HUES6 (cell line): ENCODE measurements around the gene SPSB3.

Experiments used
- H3K27ac ChIP-seq: 2 replicates; pipeline ENCODE4 v1.7.0; 2013; ENCODE audit warnings: low read depth, mild to moderate bottlenecking, low read length, inconsistent platforms
- H3K27me3 ChIP-seq: 2 replicates; pipeline ENCODE4 v1.6.1; 2013; ENCODE audit warnings: low read length; ENCODE audit not compliant: control insufficient read depth, insufficient read depth
- H3K36me3 ChIP-seq: 2 replicates; pipeline ENCODE4 v1.6.1; 2013; ENCODE audit warnings: low read length; ENCODE audit not compliant: control insufficient read depth, insufficient read depth
- H3K4me1 ChIP-seq: 2 replicates; pipeline ENCODE4 v1.6.1; 2013; ENCODE audit warnings: low read length; ENCODE audit not compliant: control insufficient read depth, insufficient read depth
- H3K4me3 ChIP-seq: 2 replicates; pipeline ENCODE4 v1.5.1; 2013; ENCODE audit warnings: low read depth, low read length
- H3K9ac ChIP-seq: one replicate; pipeline ENCODE4 v1.6.1; 2013; ENCODE audit warnings: mild to moderate bottlenecking, low read length
- H3K9me3 ChIP-seq: 2 replicates; pipeline ENCODE4 v1.6.1; 2013; ENCODE audit warnings: low read depth, low read length; ENCODE audit not compliant: control insufficient read depth, insufficient read depth

SPSB3 gene

GRCh38 chr16:1782408-1783264 lies at the start of gene SPSB3, which contains the start of gene NUBP2:
SPSB3 (minus strand) TSS chr16:1782571; CDS start chr16:1781483, 1,088 bp downstream.
NUBP2 (plus strand) TSS chr16:1782960; CDS start chr16:1783021, 61 bp downstream.
- peak within 1 kb of the TSS; percentile 91 for H3K4me3 ChIP-seq
- peaks cover 5% of the 10 kb centered on the region; the same call in 1 of the 2 replicates for H3K4me1 ChIP-seq
- H3K27ac ChIP-seq: peak within 1 kb of the TSS; percentile 55; the same call in 1 of the 2 replicates
- H3K27me3 ChIP-seq: no peaks in the 10 kb centered on the region
- peaks cover 40% of the 10 kb centered on the region for H3K36me3 ChIP-seq
- H3K9ac ChIP-seq: peak within 1 kb of the TSS; percentile 88
- no peaks in the 10 kb centered on the region for H3K9me3 ChIP-seq

- Histone ChIP-seq H3K9ac (no peak overlapping the region), H3K27me3 (no peaks in the 10 kb centered on the region; the same call in 1 of the 2 replicates), H3K36me3 (peaks cover 4% of the 10 kb centered on the region; the same call in 1 of the 2 replicates)
Measured at GRCh38 chr16:1831186-1832075, 49.1 kb upstream of the SPSB3 start.

GRCh38 chr16:1830213-1830612 lies 47.8 kb upstream of the SPSB3 start:
- peaks cover 4% of the 10 kb centered on the region; the same call in 1 of the 2 replicates for H3K4me1 ChIP-seq
- peaks cover 4% of the 10 kb centered on the region; the same call in 1 of the 2 replicates for H3K36me3 ChIP-seq
- no peak overlapping the region for H3K9ac ChIP-seq
- no peak overlapping the region for H3K27ac ChIP-seq
- H3K27me3 ChIP-seq: no peaks in the 10 kb centered on the region
- H3K4me3 ChIP-seq: no peak overlapping the region
- H3K9me3 ChIP-seq: no peaks in the 10 kb centered on the region

More at GRCh38 chr16:1831186-1832075, 49.1 kb upstream of the SPSB3 start:
- H3K27ac ChIP-seq: no peak overlapping the region
- H3K9me3 ChIP-seq: no peaks in the 10 kb centered on the region
- no peaks in the 10 kb centered on the region for H3K4me1 ChIP-seq
- no peak overlapping the region for H3K4me3 ChIP-seq

GRCh38 chr16:1828645-1829410 lies 46.5 kb upstream of the SPSB3 start:
- peaks cover 4% of the 10 kb centered on the region; the same call in 1 of the 2 replicates for H3K36me3 ChIP-seq
- peak overlapping the region; percentile 89; the same call in 1 of the 2 replicates for H3K4me3 ChIP-seq
- peaks cover 4% of the 10 kb centered on the region; the same call in 1 of the 2 replicates for H3K4me1 ChIP-seq
- H3K27me3 ChIP-seq: no peaks in the 10 kb centered on the region
- no peaks in the 10 kb centered on the region for H3K9me3 ChIP-seq
- no peak overlapping the region for H3K9ac ChIP-seq
- no peak overlapping the region for H3K27ac ChIP-seq

- Histone ChIP-seq H3K9me3 (no peaks in the 10 kb centered on the region), H3K36me3 (peaks cover 8% of the 10 kb centered on the region; the same call in 1 of the 2 replicates), H3K4me1 (peaks cover 4% of the 10 kb centered on the region; the same call in 1 of the 2 replicates), H3K27me3 (no peaks in the 10 kb centered on the region), H3K4me3 (peak within 1 kb of the TSS; percentile 89), H3K27ac (no peak within 1 kb of the TSS; the same call in 1 of the 2 replicates), H3K9ac (peak within 1 kb of the TSS; percentile 82)
Measured at GRCh38 chr16:1826691-1827573, 44.6 kb upstream of the SPSB3 start, which contains the start of the genes FAHD1 and HAGH. FAHD1 (plus strand) TSS chr16:1827206; CDS start chr16:1827239, 33 bp downstream. HAGH (minus strand) TSS chr16:1826825; CDS start chr16:1826787, 38 bp downstream.

- Histone ChIP-seq H3K27me3 (no peaks in the 10 kb centered on the region), H3K9me3 (no peaks in the 10 kb centered on the region), H3K4me3 (peak overlapping the region; percentile 89), H3K9ac (peak overlapping the region; percentile 28), H3K4me1 (peaks cover 4% of the 10 kb centered on the region; the same call in 1 of the 2 replicates), H3K27ac (no peak overlapping the region), H3K36me3 (peaks cover 10% of the 10 kb centered on the region; the same call in 1 of the 2 replicates)
Measured at GRCh38 chr16:1825864-1826690, 43.7 kb upstream of the SPSB3 start.

- no peak overlapping the region for H3K9ac ChIP-seq
Measured at GRCh38 chr16:1825381-1825863, 43.1 kb upstream of the SPSB3 start.

GRCh38 chr16:1823821-1824220 lies 41.5 kb upstream of the SPSB3 start:
- H3K9ac ChIP-seq: no peak overlapping the region
- H3K36me3 ChIP-seq: peaks cover 12% of the 10 kb centered on the region; the same call in 1 of the 2 replicates
- H3K4me1 ChIP-seq: peaks cover 4% of the 10 kb centered on the region; the same call in 1 of the 2 replicates
- H3K4me3 ChIP-seq: no peak overlapping the region
- no peak overlapping the region for H3K27ac ChIP-seq
- H3K9me3 ChIP-seq: no peaks in the 10 kb centered on the region
- no peaks in the 10 kb centered on the region for H3K27me3 ChIP-seq

More at GRCh38 chr16:1825381-1825863, 43.1 kb upstream of the SPSB3 start:
- H3K4me1 ChIP-seq: peaks cover 4% of the 10 kb centered on the region; the same call in 1 of the 2 replicates
- no peak overlapping the region for H3K27ac ChIP-seq
- peak overlapping the region; percentile 89 for H3K4me3 ChIP-seq
- no peaks in the 10 kb centered on the region for H3K27me3 ChIP-seq
- peaks cover 16% of the 10 kb centered on the region; the same call in 1 of the 2 replicates for H3K36me3 ChIP-seq
- no peaks in the 10 kb centered on the region for H3K9me3 ChIP-seq
